Small intestine (tissue), 7 donors: ENCODE results near the gene NPC1. TPM values are rescaled to one million over a fixed set of nuclear protein-coding genes. Genes with fewer than 3 reads are reported as not detected.

Experiments
- DNase-seq, 2 donors: peaks; one replicate each; pipeline versions ENCODE4 v3.0.0 to v3.0.0-alpha.2; 2013
- FAIRE-seq: peaks from 2 replicates; lab custom pipeline; 2012; peaks lifted over from hg19 to GRCh38; lab: Jason Lieb, UNC
- H3K27ac ChIP-seq, 3 donors: one replicate each; pipeline ENCODE4 v1.5.1; 2013; ENCODE audit warnings: low read length in 2 of 3, mild to moderate bottlenecking in 2 of 3, control low read depth in 1 of 3, inconsistent platforms in 1 of 3, low read depth in 1 of 3, moderate library complexity in 1 of 3
- H3K27me3 ChIP-seq, 3 donors: one replicate each; pipeline ENCODE4 v1.6.1; 2013; ENCODE audit warnings: low read length in 3 of 3, inconsistent platforms in 1 of 3; ENCODE audit not compliant: control insufficient read depth in 3 of 3, insufficient read depth in 3 of 3
- H3K36me3 ChIP-seq, 3 donors: one replicate each; pipeline ENCODE4 v1.6.1; 2013; ENCODE audit warnings: low read length in 3 of 3, inconsistent platforms in 1 of 3, low read depth in 1 of 3, mild to moderate bottlenecking in 1 of 3, moderate library complexity in 1 of 3; ENCODE audit not compliant: control insufficient read depth in 3 of 3, insufficient read depth in 2 of 3
- H3K4me1 ChIP-seq, 3 donors: one replicate each; pipeline ENCODE4 v1.6.1; 2013; ENCODE audit warnings: low read length in 2 of 3, inconsistent platforms in 1 of 3, low read depth in 1 of 3, mild to moderate bottlenecking in 1 of 3, moderate library complexity in 1 of 3; ENCODE audit not compliant: control insufficient read depth in 3 of 3, insufficient read depth in 2 of 3
- H3K4me3 ChIP-seq, 3 donors: one replicate each; pipeline ENCODE4 v1.5.1; 2013; ENCODE audit warnings: low read length in 3 of 3, control low read depth in 1 of 3, inconsistent platforms in 1 of 3, low read depth in 1 of 3, mild to moderate bottlenecking in 1 of 3, moderate library complexity in 1 of 3
- H3K9me3 ChIP-seq, 2 donors: one replicate each; pipeline ENCODE4 v1.6.1; 2013; ENCODE audit warnings: low read depth in 1 of 2, low read length in 1 of 2; ENCODE audit not compliant: control insufficient read depth in 2 of 2, insufficient read depth in 1 of 2
- WGBS, 3 donors: extraction: QIAGEN DNeasy Blood & Tissue Kit; methylation state at CpG; one replicate each; pipeline ENCODE4 v1.1.7; 2013; 5-methylcytosine and 5-hydroxymethylcytosine counted together
- polyA plus RNA-seq, 4 donors: library from polyadenylated mRNA; stranded (reverse) in 3 of 4; unstranded in 1 of 4; fragments of 200-250 nt in 3 of 4; fragments of 120-200 nt in 1 of 4; gene quantifications; one replicate each; pipeline versions ENCODE4 v1.2.1 to v1.2.3, GENCODE V29; 2013
- donor health status: healthy with polysubstance abuse.
- donor health status: control.
- donor health status: control.
- donor health status: Bipolar disorder and iron deficiency.
- donor health status: healthy.

NPC1 gene
- polyA plus RNA-seq, 4 donors, result 8.7 to 35.7 (median 20.9) TPM

- Histone ChIP-seq H3K27ac (no peak overlapping the region), H3K36me3 (peaks cover 39 to 68% (median 43%) of the 10 kb centered on the region in 3 donors), H3K4me3 (no peak overlapping the region), H3K9me3 (no peaks in the 10 kb centered on the region), H3K27me3 (no peaks in the 10 kb centered on the region), H3K4me1 (no peaks in the 10 kb centered on the region)
- FAIRE-seq (no peak), DNase-seq (no peak)
- WGBS, 3 donors, result 84 to 88% (median 85%) methylated on average over 20 of the region's 20 CpGs
Measured at GRCh38 chr18:23528580-23529472, 57.5 kb downstream of the NPC1 start.

GRCh38 chr18:23526501-23527063 is 59.7 kb downstream of the NPC1 start:
- FAIRE-seq (no peak), DNase-seq (no peak)
- peaks cover 34 to 73% (median 41%) of the 10 kb centered on the region in 3 donors for H3K36me3 ChIP-seq
- no peaks in the 10 kb centered on the region for H3K27me3 ChIP-seq
- H3K9me3 ChIP-seq, result no peaks in the 10 kb centered on the region
- H3K27ac ChIP-seq, result no peak overlapping the region
- no peak overlapping the region for H3K4me3 ChIP-seq
- WGBS, 3 donors, result 96 to 98% (median 98%) methylated on average over 5 of the region's 5 CpGs
- H3K4me1 ChIP-seq, result no peaks in the 10 kb centered on the region

GRCh38 chr18:23524213-23524707 is 62.0 kb downstream of the NPC1 start:
- no peak overlapping the region for H3K4me3 ChIP-seq
- 91 to 94% (median 93%) methylated on average over 14 of the region's 14 CpGs for WGBS, 3 donors
- H3K4me1 ChIP-seq, result no peaks in the 10 kb centered on the region
- no peak for FAIRE-seq
- no peak overlapping the region for H3K27ac ChIP-seq
- H3K9me3 ChIP-seq, result no peaks in the 10 kb centered on the region
- no peak for DNase-seq
- H3K36me3 ChIP-seq, result peaks cover 29 to 75% (median 30%) of the 10 kb centered on the region in 3 donors
- H3K27me3 ChIP-seq, result no peaks in the 10 kb centered on the region

GRCh38 chr18:23523429-23524212 is 62.7 kb downstream of the NPC1 start:
- Histone ChIP-seq H3K36me3 (peaks cover 28 to 75% (median 35%) of the 10 kb centered on the region in 3 donors), H3K27me3 (no peaks in the 10 kb centered on the region), H3K27ac (no peak overlapping the region), H3K4me3 (no peak overlapping the region), H3K4me1 (no peaks in the 10 kb centered on the region), H3K9me3 (no peaks in the 10 kb centered on the region)
- no peak for FAIRE-seq
- WGBS, 3 donors, result 76 to 84% (median 78%) methylated on average over 12 of the region's 12 CpGs
- DNase-seq, result no peak

GRCh38 chr18:23521907-23522306 is 64.4 kb downstream of the NPC1 start:
- FAIRE-seq (no peak), DNase-seq (no peak)
- Histone ChIP-seq H3K36me3 (peaks cover 17 to 75% (median 35%) of the 10 kb centered on the region in 3 donors), H3K4me3 (no peak overlapping the region), H3K9me3 (no peaks in the 10 kb centered on the region), H3K4me1 (no peaks in the 10 kb centered on the region), H3K27ac (no peak overlapping the region), H3K27me3 (no peaks in the 10 kb centered on the region)
- 81 to 97% (median 85%) methylated on average over 7 of the region's 7 CpGs for WGBS, 3 donors

GRCh38 chr18:23521271-23521670 is 65.0 kb downstream of the NPC1 start:
- WGBS, 3 donors, result 87 to 92% (median 91%) methylated on average over 7 of the region's 7 CpGs
- H3K27ac ChIP-seq, result no peak overlapping the region
- no peak for DNase-seq
- peaks cover 14 to 73% (median 32%) of the 10 kb centered on the region in 3 donors for H3K36me3 ChIP-seq
- no peak for FAIRE-seq
- no peaks in the 10 kb centered on the region for H3K9me3 ChIP-seq
- no peaks in the 10 kb centered on the region for H3K4me1 ChIP-seq
- H3K27me3 ChIP-seq, result no peaks in the 10 kb centered on the region
- H3K4me3 ChIP-seq, result no peak overlapping the region

GRCh38 chr18:23519734-23520133 is 66.6 kb downstream of the NPC1 start:
- 80 to 94% (median 88%) methylated on average over 4 of the region's 4 CpGs for WGBS, 3 donors
- no peak for DNase-seq
- Histone ChIP-seq H3K27me3 (no peaks in the 10 kb centered on the region), H3K36me3 (peaks cover 14 to 74% (median 32%) of the 10 kb centered on the region in 3 donors), H3K9me3 (no peaks in the 10 kb centered on the region), H3K4me1 (no peaks in the 10 kb centered on the region), H3K27ac (no peak overlapping the region), H3K4me3 (no peak overlapping the region)
- FAIRE-seq, result no peak
